HG02870 (cell line): Measurements from ENCODE around the gene UBN2.

Source experiments
- ATAC-seq: cut with Tn5 transposase; IDR thresholded peaks from one replicate; pipeline ENCODE4 v1.9.1; 2021; ENCODE audit warnings: mild to moderate bottlenecking, moderate library complexity; ENCODE audit not compliant: unreplicated experiment

UBN2 gene

GRCh38 chr7:139341058-139341775 lies 110.2 kb downstream of the UBN2 start, which contains the start of gene FMC1:
TSS of gene FMC1 (plus strand) at chr7:139341337. CDS start at chr7:139341385, 48 bp downstream.
- peak; percentile 54 for ATAC-seq

GRCh38 chr7:139341776-139342226 lies 110.8 kb downstream of the UBN2 start:
- ATAC-seq: no peak

- ATAC-seq: no peak
Observed at GRCh38 chr7:139345042-139345441, 114.0 kb downstream of the UBN2 start.

- ATAC-seq: no peak
Observed at GRCh38 chr7:139351027-139351426, 120.0 kb downstream of the UBN2 start.

- ATAC-seq: no peak
Observed at GRCh38 chr7:139354729-139355128, 123.7 kb downstream of the UBN2 start.

GRCh38 chr7:139355320-139355719 lies 124.3 kb downstream of the UBN2 start:
- no peak for ATAC-seq
